Kidney (tissue), 14 donors: ENCODE results near the gene ERP29. TPM values are rescaled to one million over a fixed set of nuclear protein-coding genes. Genes with fewer than 3 reads are reported as not detected.
"Not testable (repeated sequence)": the region's sequence is repeated elsewhere in the genome, so short reads cannot be mapped to it uniquely, and the experiment has no call there.

Source experiments
- DNase-seq, 5 donors: peaks; one replicate each; pipeline ENCODE4 v3.0.0-alpha.2; 2013 to 2020
- FAIRE-seq: peaks from 2 replicates; lab custom pipeline; 2012; peaks lifted over from hg19 to GRCh38; lab: Jason Lieb, UNC
- H3K27ac ChIP-seq, 2 donors: one replicate each; pipeline ENCODE4 v1.7.0; 2013; ENCODE audit warnings: low read depth in 2 of 2, low read length in 2 of 2, inconsistent platforms in 1 of 2
- H3K27me3 ChIP-seq: one replicate; pipeline ENCODE4 v1.7.1; 2013; ENCODE audit warnings: low read length, inconsistent platforms; ENCODE audit not compliant: control insufficient read depth, insufficient read depth
- H3K36me3 ChIP-seq, 3 donors: one replicate each; pipeline versions ENCODE4 v1.7.0 to v1.7.1; 2013; ENCODE audit warnings: low read length in 3 of 3, control low read depth in 1 of 3, inconsistent platforms in 1 of 3; ENCODE audit not compliant: insufficient read depth in 3 of 3, control insufficient read depth in 2 of 3
- H3K4me1 ChIP-seq, 3 donors: one replicate each; pipeline versions ENCODE4 v1.7.0 to v1.7.1; 2013; ENCODE audit warnings: low read length in 3 of 3, inconsistent platforms in 1 of 3, low read depth in 1 of 3; ENCODE audit not compliant: control insufficient read depth in 2 of 3, insufficient read depth in 2 of 3
- H3K4me3 ChIP-seq, 3 donors: one replicate each; pipeline versions ENCODE4 v1.7.0 to v1.8.1; 2013; ENCODE audit warnings: low read length in 3 of 3, control low read depth in 1 of 3, inconsistent platforms in 1 of 3
- H3K9ac ChIP-seq, 3 donors: one replicate each; pipeline versions ENCODE4 v1.7.0 to v1.7.1; 2013; ENCODE audit warnings: low read length in 3 of 3, control low read depth in 1 of 3, inconsistent platforms in 1 of 3
- H3K9me3 ChIP-seq, 3 donors: one replicate each; pipeline versions ENCODE4 v1.7.0 to v1.7.1; 2013; ENCODE audit warnings: low read length in 3 of 3, control low read depth in 1 of 3, inconsistent platforms in 1 of 3; ENCODE audit not compliant: control insufficient read depth in 2 of 3, insufficient read depth in 1 of 3
- intact Hi-C: fragments of 100-400 bp; cut with DNase I; formaldehyde crosslinking; loops from one replicate; pipeline ENCODE4 v1.11.1; 2022
- polyA plus RNA-seq: library from polyadenylated mRNA; stranded (reverse); fragments of 350-450 nt; fragmentation: Illumina TruSeq; extraction: RNeasy Lipid Tissue Mini Kit (QIAGEN cat#74804); gene quantifications from one replicate; pipeline ENCODE4 v1.2.3, GENCODE V29; 2014; ENCODE audit warnings: low read depth, low replicate concordance; ENCODE audit not compliant: insufficient read depth
- total RNA-seq: library from RNA; stranded (reverse); fragmentation: NEBNext Ultra II Directional; extraction: Animal tissue kit (Norgen Biotek cat#: 25700); gene quantifications from one replicate; pipeline ENCODE4 v1.2.1, GENCODE V29; 2021
- TF ChIP-seq, protein P1 (sequence below): IDR thresholded peaks from 3 replicates; pipeline ENCODE4 v1.5.1; 2012; ENCODE audit warnings: mild to moderate bottlenecking, moderate library complexity, borderline replicate concordance; ENCODE audit not compliant: insufficient read depth; ENCODE audit errors: extremely low read depth
- donor health status: control.
- donor health status: control.
- donor health status: control.
- donor health status: control.
- donor health status: control.
- donor health status: DM: yes; HTN: yes; CAD: no.
- donor health status: Normal renal cell carcinoma (clear cell type).

Gene ERP29
- total and polyA plus RNA-seq, 2 donors from 2014 or later: 104 to 220 TPM

DNA sequence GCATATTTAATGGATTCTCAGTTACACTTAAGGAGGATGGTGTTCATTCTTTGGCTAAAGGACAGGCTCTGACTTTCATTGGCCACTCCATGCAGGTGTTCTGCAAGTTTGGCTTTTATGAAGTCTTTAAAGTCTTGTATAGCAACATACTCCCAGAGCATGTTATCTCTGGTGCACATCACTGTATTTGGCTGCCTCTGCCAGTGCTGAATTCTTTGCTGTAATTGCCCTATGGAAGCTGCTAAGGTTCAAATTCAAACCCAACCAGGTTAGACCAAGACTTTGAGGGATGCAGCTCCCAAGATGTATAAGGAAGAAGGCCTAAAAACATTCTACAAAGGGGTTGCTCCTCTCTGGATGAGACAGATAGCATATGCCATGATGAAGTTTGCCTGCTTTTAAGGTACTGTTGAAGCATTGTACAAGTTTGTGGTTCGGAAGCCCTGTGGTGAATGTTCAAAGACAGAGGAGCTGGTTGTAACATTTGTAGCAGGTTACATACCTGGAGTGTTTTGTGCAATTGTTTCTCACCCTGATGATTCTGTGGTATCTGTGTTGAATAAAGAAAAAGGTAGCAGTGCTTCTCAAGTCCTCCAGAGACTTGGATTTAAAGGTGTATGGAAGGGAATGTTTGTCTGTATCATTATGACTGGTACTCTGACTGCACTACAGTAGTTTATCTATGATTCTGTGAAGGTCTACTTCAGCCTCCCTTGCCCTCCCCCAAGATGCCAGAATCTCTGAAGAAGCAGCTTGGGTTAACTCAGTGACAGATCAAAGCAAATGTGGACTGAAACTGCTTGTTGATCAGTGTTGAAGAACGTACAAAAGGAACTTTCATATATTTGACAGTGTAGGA is 19.7 kb upstream of the ERP29 start:
- DNase-seq (no peak), FAIRE-seq (no peak)
- no peaks in the 10 kb centered on the region for H3K27me3 ChIP-seq

DNA sequence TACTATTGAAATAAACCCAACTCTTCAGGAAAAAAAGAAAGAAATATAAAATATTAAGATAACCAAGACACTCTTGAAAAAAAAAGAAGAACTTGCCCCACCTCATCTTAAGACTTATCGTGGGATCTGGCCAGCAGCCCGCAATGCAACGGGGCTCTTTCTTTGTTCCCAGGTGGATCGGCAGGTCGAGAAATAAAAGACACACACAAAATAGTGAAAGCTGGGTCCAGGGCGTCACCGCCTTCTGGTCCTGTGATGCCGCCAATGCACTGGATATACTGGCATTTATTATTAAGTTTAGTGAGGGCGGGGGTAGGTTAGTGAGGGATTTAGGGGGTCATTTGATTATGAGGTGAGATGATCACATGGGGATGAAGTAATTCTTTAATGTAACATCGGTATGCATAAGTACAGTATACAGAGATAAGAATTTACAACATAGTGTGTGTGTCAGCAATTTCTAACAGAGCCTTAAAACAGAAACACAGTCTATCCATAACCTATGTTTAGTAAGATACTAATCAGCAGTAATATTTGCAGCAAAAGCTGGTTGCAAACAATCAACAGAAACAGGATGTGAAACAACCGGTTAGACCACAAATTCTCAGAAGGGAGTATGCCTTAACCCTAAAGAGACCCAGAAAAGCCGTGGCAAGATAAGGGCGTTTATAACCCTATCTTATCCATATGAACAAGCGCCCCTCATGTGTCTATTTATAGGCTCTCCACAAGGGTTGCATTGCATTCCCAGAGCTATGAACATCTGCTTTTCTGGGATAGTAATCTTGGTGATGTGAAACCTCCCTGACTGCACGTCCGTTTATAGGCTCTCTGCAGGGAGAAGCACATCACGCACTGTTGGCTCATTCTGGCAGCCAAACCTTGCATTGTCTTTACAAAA is 18.8 kb upstream of the ERP29 start:
- H3K4me1 ChIP-seq, H3K9me3 ChIP-seq, intact Hi-C loops, H3K27ac ChIP-seq, FAIRE-seq, H3K4me3 ChIP-seq, H3K36me3 ChIP-seq, H3K27me3 ChIP-seq, H3K9ac ChIP-seq: not testable (repeated sequence)
- DNase-seq: peak in 2 of 5 donors; percentile 22 to 35

More for the DNA sequence above, 19.7 kb upstream of the ERP29 start:
- Histone ChIP-seq H3K4me1 (peaks cover 0 to 3% (median 0%) of the 10 kb centered on the region in 3 donors), H3K4me3 (no peak overlapping the region), H3K36me3 (no peaks in the 10 kb centered on the region), H3K9me3 (no peaks in the 10 kb centered on the region), H3K9ac (no peak overlapping the region), H3K27ac (no peak overlapping the region)
- intact Hi-C loops: no loop called here
- TF ChIP-seq, protein P1, sequence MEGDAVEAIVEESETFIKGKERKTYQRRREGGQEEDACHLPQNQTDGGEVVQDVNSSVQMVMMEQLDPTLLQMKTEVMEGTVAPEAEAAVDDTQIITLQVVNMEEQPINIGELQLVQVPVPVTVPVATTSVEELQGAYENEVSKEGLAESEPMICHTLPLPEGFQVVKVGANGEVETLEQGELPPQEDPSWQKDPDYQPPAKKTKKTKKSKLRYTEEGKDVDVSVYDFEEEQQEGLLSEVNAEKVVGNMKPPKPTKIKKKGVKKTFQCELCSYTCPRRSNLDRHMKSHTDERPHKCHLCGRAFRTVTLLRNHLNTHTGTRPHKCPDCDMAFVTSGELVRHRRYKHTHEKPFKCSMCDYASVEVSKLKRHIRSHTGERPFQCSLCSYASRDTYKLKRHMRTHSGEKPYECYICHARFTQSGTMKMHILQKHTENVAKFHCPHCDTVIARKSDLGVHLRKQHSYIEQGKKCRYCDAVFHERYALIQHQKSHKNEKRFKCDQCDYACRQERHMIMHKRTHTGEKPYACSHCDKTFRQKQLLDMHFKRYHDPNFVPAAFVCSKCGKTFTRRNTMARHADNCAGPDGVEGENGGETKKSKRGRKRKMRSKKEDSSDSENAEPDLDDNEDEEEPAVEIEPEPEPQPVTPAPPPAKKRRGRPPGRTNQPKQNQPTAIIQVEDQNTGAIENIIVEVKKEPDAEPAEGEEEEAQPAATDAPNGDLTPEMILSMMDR: no peak

DNA sequence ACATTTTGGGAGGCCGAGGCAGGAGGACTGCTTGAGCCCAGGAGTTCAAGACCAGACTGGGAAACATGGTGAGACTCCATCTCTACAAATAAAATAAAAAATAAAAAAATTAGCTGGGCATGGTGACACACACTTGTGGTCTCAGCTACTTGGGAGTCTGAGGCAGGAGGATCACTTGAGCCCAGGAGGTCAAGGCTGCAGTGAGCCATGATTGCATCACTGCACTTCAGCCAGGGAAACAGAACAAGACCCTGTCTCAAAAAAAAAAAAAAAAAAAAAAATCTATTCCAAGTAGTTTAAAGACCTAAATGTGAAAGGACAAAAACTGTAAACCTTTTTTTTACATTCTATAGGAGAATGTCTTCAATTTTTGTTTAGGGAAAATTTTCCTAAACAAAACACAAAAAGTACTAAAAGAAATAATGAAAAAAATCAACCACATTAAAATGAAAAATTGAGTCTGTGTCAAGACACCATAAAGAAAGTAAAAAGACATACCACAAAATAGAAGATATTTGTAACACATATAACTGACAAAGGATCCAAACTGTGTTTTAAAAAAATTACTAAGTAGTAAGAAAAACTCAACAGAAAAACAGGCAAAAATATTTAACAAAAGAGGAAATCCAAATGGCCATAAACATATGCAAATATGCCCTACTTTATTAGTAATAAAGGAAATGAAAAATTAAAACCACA is 17.3 kb upstream of the ERP29 start:
- DNase-seq (no peak), FAIRE-seq (no peak)
- Histone ChIP-seq H3K36me3 (no peaks in the 10 kb centered on the region), H3K9ac (no peak overlapping the region), H3K27me3 (no peaks in the 10 kb centered on the region), H3K4me1 (peaks cover 0 to 3% (median 0%) of the 10 kb centered on the region in 3 donors), H3K27ac (no peak overlapping the region), H3K4me3 (no peak overlapping the region), H3K9me3 (no peaks in the 10 kb centered on the region)
- intact Hi-C loops: no loop called here
- TF ChIP-seq, protein P1: no peak
